HAP-1 (cell line): Measurements from ENCODE around the gene SEC22C.
A peak's percentile ranks its signal among the peaks of the same experiment; 100 is the strongest.

Source experiments
- DNase-seq, 2 experiments: peaks; one replicate each; pipeline ENCODE4 v3.0.0-alpha.2; 2016 to 2020; ENCODE audit warnings: low spot score in 2 of 2
- H3K27me3 ChIP-seq: fragments of 250-450 bp; sonication (Bioruptor Pico); 2 replicates; pipeline ENCODE4 v1.5.1; 2020; ENCODE audit warnings: low read depth, mild to moderate bottlenecking, moderate library complexity
- H3K36me3 ChIP-seq: fragments of 250-450 bp; sonication (Bioruptor Pico); replicated peaks from 2 replicates; pipeline ENCODE4 v1.5.1; 2020; ENCODE audit warnings: mild to moderate bottlenecking
- H3K4me1 ChIP-seq: fragments of 250-450 bp; sonication (Bioruptor Pico); 2 replicates; pipeline ENCODE4 v1.5.1; 2020; ENCODE audit warnings: mild to moderate bottlenecking
- H3K4me3 ChIP-seq: fragments of 250-450 bp; sonication (Bioruptor Pico); 2 replicates; pipeline ENCODE4 v1.5.1; 2020; ENCODE audit warnings: mild to moderate bottlenecking, moderate library complexity
- H3K9me3 ChIP-seq: fragments of 250-450 bp; sonication (Bioruptor Pico); 2 replicates; pipeline ENCODE4 v1.5.1; 2020; ENCODE audit warnings: mild to moderate bottlenecking, moderate library complexity
- in situ Hi-C: fragments of 300-500 bp; cut with MboI; formaldehyde crosslinking; loops from 3 replicates; pipeline ENCODE4 v1.14.3; 2020; ENCODE audit warnings: low sequenced_read_pairs, inconsistent platforms, mixed read lengths

The SEC22C gene

GRCh38 chr3:42539871-42540714, 41.7 kb downstream of the SEC22C start:
- no peaks in the 10 kb centered on the region for H3K9me3 ChIP-seq
- no peaks in the 10 kb centered on the region for H3K27me3 ChIP-seq
- H3K36me3 ChIP-seq: no peaks in the 10 kb centered on the region
- no peak overlapping the region for H3K4me3 ChIP-seq
- DNase-seq: peak; percentile 14 to 84
- no peaks in the 10 kb centered on the region for H3K4me1 ChIP-seq
- in situ Hi-C loops: loop anchor here (5.0 kb wide), 1 partner anchor 293 kb away; no protein-coding TSS in a partner anchor

- no peak for DNase-seq
- no peak overlapping the region for H3K4me3 ChIP-seq
- in situ Hi-C loops: loop anchor here (5.0 kb wide), 1 partner anchor 290 kb away; no protein-coding TSS in a partner anchor
- no peaks in the 10 kb centered on the region for H3K4me1 ChIP-seq
- H3K36me3 ChIP-seq: no peaks in the 10 kb centered on the region
- no peaks in the 10 kb centered on the region for H3K9me3 ChIP-seq
- H3K27me3 ChIP-seq: no peaks in the 10 kb centered on the region
These were observed 44.4 kb downstream of the SEC22C start for GRCh38 chr3:42537350-42537749.

GRCh38 chr3:42535981-42536784, 45.6 kb downstream of the SEC22C start:
- H3K27me3 ChIP-seq: no peaks in the 10 kb centered on the region
- peak; percentile 29 to 63 for DNase-seq
- in situ Hi-C loops: loop anchor here (5.0 kb wide), 1 partner anchor 289 kb away; no protein-coding TSS in a partner anchor
- H3K9me3 ChIP-seq: no peaks in the 10 kb centered on the region
- no peak overlapping the region for H3K4me3 ChIP-seq
- H3K4me1 ChIP-seq: no peaks in the 10 kb centered on the region
- H3K36me3 ChIP-seq: no peaks in the 10 kb centered on the region

GRCh38 chr3:42533161-42533897, 48.4 kb downstream of the SEC22C start:
- no peak for DNase-seq
- H3K36me3 ChIP-seq: no peaks in the 10 kb centered on the region
- no peaks in the 10 kb centered on the region for H3K9me3 ChIP-seq
- in situ Hi-C loops: no loop called here
- peaks cover 4% of the 10 kb centered on the region; the same call in 1 of the 2 replicates for H3K27me3 ChIP-seq
- H3K4me3 ChIP-seq: no peak overlapping the region
- no peaks in the 10 kb centered on the region for H3K4me1 ChIP-seq

- Histone ChIP-seq H3K4me3 (no peak overlapping the region), H3K36me3 (no peaks in the 10 kb centered on the region), H3K27me3 (peaks cover 4% of the 10 kb centered on the region; the same call in 1 of the 2 replicates), H3K4me1 (no peaks in the 10 kb centered on the region), H3K9me3 (no peaks in the 10 kb centered on the region)
- in situ Hi-C loops: no loop called here
- DNase-seq: no peak
These were observed 49.5 kb downstream of the SEC22C start for GRCh38 chr3:42532229-42532628.

- Histone ChIP-seq H3K4me3 (no peak overlapping the region), H3K27me3 (peaks cover 4% of the 10 kb centered on the region; the same call in 1 of the 2 replicates), H3K4me1 (no peaks in the 10 kb centered on the region), H3K9me3 (no peaks in the 10 kb centered on the region), H3K36me3 (no peaks in the 10 kb centered on the region)
- in situ Hi-C loops: no loop called here
- no peak for DNase-seq
These were observed 50.3 kb downstream of the SEC22C start for GRCh38 chr3:42531470-42531869.

- Histone ChIP-seq H3K4me3 (no peak overlapping the region), H3K4me1 (no peaks in the 10 kb centered on the region), H3K36me3 (no peaks in the 10 kb centered on the region), H3K27me3 (peaks cover 4% of the 10 kb centered on the region; the same call in 1 of the 2 replicates), H3K9me3 (no peaks in the 10 kb centered on the region)
- in situ Hi-C loops: no loop called here
- no peak for DNase-seq
These were observed 51.7 kb downstream of the SEC22C start for GRCh38 chr3:42530073-42530472.

- in situ Hi-C loops: no loop called here
- DNase-seq: no peak
These were observed 52.3 kb downstream of the SEC22C start for GRCh38 chr3:42529468-42529867.

GRCh38 chr3:42527368-42527917, 54.3 kb downstream of the SEC22C start:
- in situ Hi-C loops: no loop called here
- Histone ChIP-seq H3K4me3 (no peak overlapping the region), H3K36me3 (no peaks in the 10 kb centered on the region), H3K27me3 (peaks cover 4% of the 10 kb centered on the region; the same call in 1 of the 2 replicates), H3K9me3 (no peaks in the 10 kb centered on the region), H3K4me1 (no peaks in the 10 kb centered on the region)
- DNase-seq: no peak

More at GRCh38 chr3:42529468-42529867, 52.3 kb downstream of the SEC22C start:
- Histone ChIP-seq H3K4me1 (no peaks in the 10 kb centered on the region), H3K9me3 (no peaks in the 10 kb centered on the region), H3K27me3 (peaks cover 4% of the 10 kb centered on the region; the same call in 1 of the 2 replicates), H3K4me3 (no peak overlapping the region), H3K36me3 (no peaks in the 10 kb centered on the region)

GRCh38 chr3:42526616-42527367, 55.0 kb downstream of the SEC22C start:
- no peaks in the 10 kb centered on the region for H3K4me1 ChIP-seq
- H3K27me3 ChIP-seq: peaks cover 4% of the 10 kb centered on the region; the same call in 1 of the 2 replicates
- H3K4me3 ChIP-seq: no peak overlapping the region
- H3K9me3 ChIP-seq: no peaks in the 10 kb centered on the region
- no peaks in the 10 kb centered on the region for H3K36me3 ChIP-seq
- in situ Hi-C loops: no loop called here
- DNase-seq: no peak

GRCh38 chr3:42525736-42526345, 55.9 kb downstream of the SEC22C start:
- in situ Hi-C loops: no loop called here
- H3K4me1 ChIP-seq: no peaks in the 10 kb centered on the region

GRCh38 chr3:42525212-42525611, 56.6 kb downstream of the SEC22C start:
- Histone ChIP-seq H3K4me3 (no peak overlapping the region), H3K27me3 (peaks cover 2% of the 10 kb centered on the region; the same call in 1 of the 2 replicates), H3K4me1 (no peaks in the 10 kb centered on the region), H3K36me3 (no peaks in the 10 kb centered on the region), H3K9me3 (no peaks in the 10 kb centered on the region)
- DNase-seq: no peak
- in situ Hi-C loops: no loop called here

More at GRCh38 chr3:42525736-42526345, 55.9 kb downstream of the SEC22C start:
- no peak for DNase-seq
- H3K27me3 ChIP-seq: peaks cover 4% of the 10 kb centered on the region; the same call in 1 of the 2 replicates
- H3K36me3 ChIP-seq: no peaks in the 10 kb centered on the region
- H3K4me3 ChIP-seq: no peak overlapping the region
- H3K9me3 ChIP-seq: no peaks in the 10 kb centered on the region
